Measurements from ENCODE around the gene THNSL1.

Gene THNSL1

DNA sequence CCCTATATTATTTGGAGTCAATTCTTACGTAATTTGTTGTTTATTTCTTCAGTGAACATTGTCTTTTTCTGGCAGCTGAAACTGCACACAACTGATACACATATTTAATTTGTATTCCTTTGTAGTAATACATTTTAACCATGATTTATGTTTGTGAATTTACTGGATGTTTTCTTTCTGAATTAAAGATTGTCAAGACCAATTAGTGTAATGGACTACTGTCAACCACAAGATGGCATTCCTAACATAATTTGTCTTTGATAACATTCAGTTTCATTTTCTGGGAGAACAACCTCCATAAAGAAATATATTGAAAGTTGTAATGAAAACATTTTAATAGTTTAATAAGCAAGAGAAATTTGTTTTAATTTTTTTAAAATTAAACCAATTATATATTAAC lies 10.1 kb downstream of the THNSL1 start:
- TF ChIP-seq ZFX (IDR thresholded peaks at IDR 0.05) = no peak
- TF ChIP-seq, protein P1, sequence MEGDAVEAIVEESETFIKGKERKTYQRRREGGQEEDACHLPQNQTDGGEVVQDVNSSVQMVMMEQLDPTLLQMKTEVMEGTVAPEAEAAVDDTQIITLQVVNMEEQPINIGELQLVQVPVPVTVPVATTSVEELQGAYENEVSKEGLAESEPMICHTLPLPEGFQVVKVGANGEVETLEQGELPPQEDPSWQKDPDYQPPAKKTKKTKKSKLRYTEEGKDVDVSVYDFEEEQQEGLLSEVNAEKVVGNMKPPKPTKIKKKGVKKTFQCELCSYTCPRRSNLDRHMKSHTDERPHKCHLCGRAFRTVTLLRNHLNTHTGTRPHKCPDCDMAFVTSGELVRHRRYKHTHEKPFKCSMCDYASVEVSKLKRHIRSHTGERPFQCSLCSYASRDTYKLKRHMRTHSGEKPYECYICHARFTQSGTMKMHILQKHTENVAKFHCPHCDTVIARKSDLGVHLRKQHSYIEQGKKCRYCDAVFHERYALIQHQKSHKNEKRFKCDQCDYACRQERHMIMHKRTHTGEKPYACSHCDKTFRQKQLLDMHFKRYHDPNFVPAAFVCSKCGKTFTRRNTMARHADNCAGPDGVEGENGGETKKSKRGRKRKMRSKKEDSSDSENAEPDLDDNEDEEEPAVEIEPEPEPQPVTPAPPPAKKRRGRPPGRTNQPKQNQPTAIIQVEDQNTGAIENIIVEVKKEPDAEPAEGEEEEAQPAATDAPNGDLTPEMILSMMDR (conservative IDR thresholded peaks at IDR 0.05) = peak; percentile 77
- no peak overlapping the region for H3K27ac ChIP-seq

DNA sequence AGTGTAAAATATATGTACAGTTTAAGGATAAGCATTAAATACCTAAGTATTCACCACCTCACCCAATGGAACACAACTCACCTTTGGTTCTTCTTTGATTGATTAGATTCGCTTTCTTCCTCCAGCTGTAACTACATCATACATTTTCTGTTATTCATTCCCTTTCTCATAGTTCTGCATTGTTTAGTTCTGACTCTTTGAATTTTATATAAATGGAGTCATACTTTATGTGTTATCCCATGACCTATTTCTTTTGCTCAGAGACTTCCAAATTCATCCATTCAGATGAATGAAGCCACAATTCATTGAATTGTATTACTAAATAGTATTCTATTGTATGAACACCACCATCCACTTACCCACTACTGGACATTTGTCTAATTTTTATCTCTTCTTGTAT lies 12.3 kb downstream of the THNSL1 start:
- TF ChIP-seq ZFX (IDR thresholded peaks at IDR 0.05) = no peak
- TF ChIP-seq, protein P1 (conservative IDR thresholded peaks at IDR 0.05) = no peak

DNA sequence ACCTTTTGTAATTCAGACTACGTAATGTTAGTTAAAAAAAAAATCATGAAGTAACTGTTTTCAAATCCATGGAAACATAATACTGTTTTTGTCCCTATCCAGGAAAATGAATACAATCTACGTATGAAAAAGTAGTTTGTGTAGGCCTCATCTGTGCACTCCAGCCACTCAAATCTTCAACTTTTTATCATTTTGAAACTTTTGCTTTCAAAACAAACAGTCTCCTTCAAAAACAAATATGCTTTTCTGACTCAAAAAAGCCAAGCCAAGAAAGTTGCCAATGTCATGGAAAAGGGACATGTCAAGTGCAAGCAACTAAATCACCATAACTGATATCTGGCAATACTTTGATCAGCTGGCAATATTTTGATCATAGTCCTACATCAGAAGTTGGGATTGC lies 13.1 kb downstream of the THNSL1 start:
- H3K27ac ChIP-seq = no peak overlapping the region
- no peak for TF ChIP-seq ZFX (IDR thresholded peaks at IDR 0.05)

More for the DNA sequence above, 12.3 kb downstream of the THNSL1 start:
- H3K27ac ChIP-seq = no peak overlapping the region

DNA sequence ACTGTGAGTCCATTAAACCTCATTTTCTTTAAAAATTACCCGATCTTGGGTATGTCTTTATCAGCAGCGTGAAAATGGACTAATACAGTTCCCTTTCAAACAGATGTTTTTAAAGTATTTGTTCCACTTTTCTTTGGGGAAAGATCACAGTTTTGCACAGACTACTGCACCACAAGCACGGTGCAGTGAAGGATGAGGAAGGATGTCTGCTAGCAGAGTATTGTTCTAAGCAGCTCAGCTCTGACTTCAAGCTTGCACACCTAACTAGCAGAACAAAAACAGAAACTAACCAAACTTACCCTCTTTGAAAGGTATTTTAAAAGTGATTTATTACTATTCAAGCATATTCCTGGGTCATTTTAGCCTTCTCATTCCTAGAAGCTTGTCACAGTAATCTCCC lies 20.0 kb downstream of the THNSL1 start:
- H3K27ac ChIP-seq = no peak overlapping the region

DNA sequence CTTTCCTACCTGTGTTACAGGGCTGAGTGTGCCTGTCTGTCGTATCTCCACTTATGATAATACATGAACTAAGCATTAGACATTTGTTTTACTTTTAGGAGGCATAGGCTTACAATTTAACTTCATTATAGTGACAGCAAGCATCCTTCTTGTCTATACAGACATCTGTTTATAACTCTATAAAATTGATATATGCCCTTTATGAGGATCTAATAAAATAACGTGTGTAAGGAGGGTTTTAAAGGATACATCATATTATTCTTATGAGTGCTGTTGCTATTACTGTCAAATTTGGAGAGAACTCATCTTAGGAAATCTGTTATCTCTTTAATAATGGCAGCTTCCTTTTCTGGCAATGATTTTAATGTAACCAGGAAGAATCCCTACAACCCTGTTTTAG lies 21.9 kb downstream of the THNSL1 start:
- TF ChIP-seq, protein P1 (conservative IDR thresholded peaks at IDR 0.05) = no peak
- no peak for TF ChIP-seq ZFX (IDR thresholded peaks at IDR 0.05)
- H3K27ac ChIP-seq = no peak overlapping the region

More for the DNA sequence above, 20.0 kb downstream of the THNSL1 start:
- TF ChIP-seq, protein P1 (conservative IDR thresholded peaks at IDR 0.05) = no peak
- TF ChIP-seq ZFX (IDR thresholded peaks at IDR 0.05) = no peak

DNA sequence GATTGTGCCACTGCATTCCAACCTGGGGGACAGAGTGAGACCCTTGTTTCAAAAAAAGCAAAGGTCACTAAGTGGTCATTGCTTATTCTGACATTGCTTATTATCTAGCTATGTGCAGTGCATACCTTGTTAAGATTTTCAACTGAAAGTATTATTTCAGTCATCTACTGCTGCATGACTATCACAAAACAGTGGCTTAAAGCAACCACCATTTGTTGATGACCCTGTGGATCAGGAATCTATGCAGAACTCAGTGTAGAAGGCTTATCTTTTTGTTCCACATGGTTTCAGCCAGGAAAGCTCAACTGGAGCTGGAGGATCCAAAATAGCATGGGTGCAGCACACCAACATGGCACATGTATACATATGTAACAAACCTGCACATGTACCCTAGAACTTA lies 23.1 kb downstream of the THNSL1 start:
- no peak for TF ChIP-seq ZFX (IDR thresholded peaks at IDR 0.05)
- TF ChIP-seq, protein P1 (conservative IDR thresholded peaks at IDR 0.05) = no peak
- no peak overlapping the region for H3K27ac ChIP-seq

DNA sequence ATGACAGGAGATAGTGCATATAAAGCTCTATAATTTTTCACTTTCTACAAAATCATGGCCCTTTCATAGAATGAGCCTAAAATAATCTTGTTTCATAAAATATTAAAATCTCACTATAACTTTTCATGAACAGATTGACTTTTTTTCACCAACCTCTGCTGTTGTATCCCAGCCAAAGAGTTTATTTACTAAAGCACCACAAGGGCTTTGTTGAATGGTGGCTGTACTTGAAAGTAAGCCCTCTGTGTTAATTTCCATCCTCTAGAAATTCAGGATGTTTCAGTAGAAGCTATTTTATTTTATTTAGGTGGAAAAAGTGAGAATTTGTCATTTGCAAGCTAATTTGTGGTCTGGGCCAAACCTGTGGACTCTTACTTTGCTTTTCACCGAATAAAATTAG lies 30.2 kb downstream of the THNSL1 start:
- no peak for TF ChIP-seq ZFX (IDR thresholded peaks at IDR 0.05)
- TF ChIP-seq, protein P1 (conservative IDR thresholded peaks at IDR 0.05) = no peak
- H3K27ac ChIP-seq = no peak overlapping the region

DNA sequence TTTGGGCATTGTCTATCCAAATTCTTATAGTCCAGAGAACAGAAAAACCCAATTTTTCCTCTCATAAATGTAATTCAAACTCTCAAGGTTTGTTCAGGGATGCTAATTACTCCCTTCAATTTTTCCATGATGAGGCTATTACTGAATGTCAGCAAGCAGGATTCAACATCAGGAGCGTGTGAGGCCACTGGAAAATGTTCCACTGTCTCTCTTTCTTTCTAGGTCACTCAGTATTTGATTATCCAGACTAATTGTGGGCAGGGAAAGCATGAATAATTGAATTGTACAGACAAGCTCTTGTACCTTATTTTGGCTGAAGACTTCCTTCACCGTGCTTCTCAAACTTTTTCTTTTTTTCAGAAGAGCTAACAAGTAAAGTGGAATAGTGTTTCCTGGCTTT lies 30.7 kb downstream of the THNSL1 start:
- TF ChIP-seq, protein P1 (conservative IDR thresholded peaks at IDR 0.05) = no peak
- TF ChIP-seq ZFX (IDR thresholded peaks at IDR 0.05) = no peak

More for the DNA sequence above, 30.7 kb downstream of the THNSL1 start:
- no peak overlapping the region for H3K27ac ChIP-seq
